OCI-LY7 (cell line): ENCODE measurements around the gene GATAD2B. TPM values are rescaled to one million over a fixed set of nuclear protein-coding genes. Genes with fewer than 3 reads are reported as not detected.
"Not testable (repeated sequence)": the region's sequence is repeated elsewhere in the genome, so short reads cannot be mapped to it uniquely, and the experiment has no call there.

Experiments
- BruUV-seq: library from RNA; stranded (reverse); fragments of 400-500 nt; replicated peaks from 2 replicates; lab custom pipeline; 2021; lab: Mats Ljungman, UMichigan
- CTCF ChIA-PET: fragments of 300-600 bp; sonication (Branson Sonifier 250); formaldehyde crosslinking; loops from one replicate; lab custom pipeline; 2022; ENCODE audit warnings: antibody characterized with exemption; ENCODE audit not compliant: unreplicated experiment; lab: Charles Lee
- POLR2A ChIA-PET: fragments of 300-600 bp; sonication (Branson Sonifier 250); formaldehyde crosslinking; loops from one replicate; lab custom pipeline; 2022; ENCODE audit warnings: antibody characterized with exemption; lab: Charles Lee
- DNase-seq: peaks from one replicate; pipeline ENCODE4 v3.0.0-alpha.2; 2015; ENCODE audit warnings: low spot score
- H2AFZ ChIP-seq: fragments of 200-600 bp; sonication (generic), shearing (Covaris generic); 2 replicates; pipeline ENCODE4 v1.6.1; 2014; ENCODE audit warnings: mild to moderate bottlenecking, antibody characterized with exemption, low read length, moderate library complexity
- H3K27ac ChIP-seq: fragments of 200-600 bp; sonication (generic); 2 replicates; pipeline ENCODE4 v1.5.1; 2014; ENCODE audit warnings: mixed run types, low read depth, mild to moderate bottlenecking, moderate library complexity, low read length, inconsistent platforms; ENCODE audit not compliant: poor library complexity, severe bottlenecking
- H3K36me3 ChIP-seq: fragments of 200-600 bp; sonication (generic); 2 replicates; pipeline ENCODE4 v1.6.1; 2014; ENCODE audit warnings: mild to moderate bottlenecking, antibody characterized with exemption, low read length, moderate library complexity, mixed read lengths; ENCODE audit not compliant: insufficient read depth
- H3K4me1 ChIP-seq: fragments of 200-600 bp; sonication (generic); 2 replicates; pipeline ENCODE4 v1.5.1; 2014; ENCODE audit warnings: mild to moderate bottlenecking, low read length; ENCODE audit not compliant: insufficient read depth, poor library complexity, severe bottlenecking
- H3K4me2 ChIP-seq: fragments of 200-600 bp; sonication (generic); 2 replicates; pipeline ENCODE4 v1.6.1; 2014; ENCODE audit warnings: mild to moderate bottlenecking, low read length
- H3K4me3 ChIP-seq: fragments of 200-600 bp; sonication (generic); 2 replicates; pipeline ENCODE4 v1.5.1; 2014; ENCODE audit warnings: mild to moderate bottlenecking, low read depth, low read length; ENCODE audit not compliant: poor library complexity, severe bottlenecking
- H3K79me2 ChIP-seq: fragments of 200-600 bp; sonication (generic); 2 replicates; pipeline ENCODE4 v1.6.1; 2016; ENCODE audit warnings: low read depth, mild to moderate bottlenecking, low read length, moderate library complexity, mixed read lengths; ENCODE audit not compliant: insufficient read depth
- H3K9me2 ChIP-seq: fragments of 200-600 bp; sonication (generic); 2 replicates; pipeline ENCODE4 v1.6.1; 2016; ENCODE audit warnings: mild to moderate bottlenecking, low read length, mixed read lengths; ENCODE audit not compliant: insufficient read depth
- H3K9me3 ChIP-seq: fragments of 200-600 bp; sonication (generic); 2 replicates; pipeline ENCODE4 v1.6.1; 2014; ENCODE audit warnings: mild to moderate bottlenecking, mixed run types, low read length, mixed read lengths
- H4K20me1 ChIP-seq: fragments of 200-600 bp; sonication (generic); 2 replicates; pipeline ENCODE4 v1.6.1; 2014; ENCODE audit warnings: mild to moderate bottlenecking, antibody characterized with exemption, low read length, moderate library complexity, mixed read lengths; ENCODE audit not compliant: insufficient read depth
- EZH2phosphoT487 ChIP-seq: fragments of 200-600 bp; sonication (generic); IDR thresholded peaks from 2 replicates; pipeline ENCODE4 v1.6.1; 2018; ENCODE audit warnings: low read depth, borderline replicate concordance, mild to moderate bottlenecking, mixed run types, antibody characterized with exemption, low read length, moderate library complexity, mixed read lengths
- intact Hi-C: fragments of 100-400 bp; cut with micrococcal nuclease; formaldehyde crosslinking; loops from one replicate; pipeline ENCODE4 v1.10.0; 2022; ENCODE audit not compliant: unreplicated experiment
- total RNA-seq, 2 experiments: library from RNA; depleted of rRNA in 1 of 2; stranded (reverse); fragments of >200 nt in 1 of 2; shearing (Covaris generic) in 1 of 2; gene quantifications; 2 replicates each; pipeline ENCODE4 v1.2.3, GENCODE V29; 2014 to 2022
- TF ChIP-seq, protein P1 (sequence below): fragments of 200-600 bp; sonication (generic); conservative IDR thresholded peaks from 2 replicates; pipeline ENCODE4 v1.5.1; 2014; ENCODE audit warnings: mild to moderate bottlenecking, antibody characterized with exemption, low read length, moderate library complexity, mixed read lengths

Gene GATAD2B
- total RNA-seq, 2 experiments from 2014 or later: 11.2 to 65.2 TPM

DNA sequence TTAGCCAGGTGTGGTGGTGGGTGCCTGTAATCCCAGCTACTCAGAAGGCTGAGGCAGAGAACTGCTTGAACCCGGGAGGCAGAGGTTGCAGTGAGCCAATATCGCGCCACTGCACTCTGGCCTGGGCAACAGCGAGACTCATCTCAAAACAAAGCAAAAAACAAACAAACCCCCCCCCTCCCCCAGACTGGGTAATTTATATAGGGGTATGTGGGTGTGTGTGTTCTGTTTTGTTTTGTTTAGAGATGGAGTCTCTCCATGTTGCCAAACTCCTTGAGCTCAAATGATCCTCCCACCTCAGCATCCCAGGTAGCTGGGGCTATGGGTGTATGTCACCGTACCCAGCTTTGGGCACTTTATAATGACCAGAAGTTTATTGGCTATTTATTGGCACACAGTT is 74.0 kb downstream of the GATAD2B start:
- TF ChIP-seq, protein P1, sequence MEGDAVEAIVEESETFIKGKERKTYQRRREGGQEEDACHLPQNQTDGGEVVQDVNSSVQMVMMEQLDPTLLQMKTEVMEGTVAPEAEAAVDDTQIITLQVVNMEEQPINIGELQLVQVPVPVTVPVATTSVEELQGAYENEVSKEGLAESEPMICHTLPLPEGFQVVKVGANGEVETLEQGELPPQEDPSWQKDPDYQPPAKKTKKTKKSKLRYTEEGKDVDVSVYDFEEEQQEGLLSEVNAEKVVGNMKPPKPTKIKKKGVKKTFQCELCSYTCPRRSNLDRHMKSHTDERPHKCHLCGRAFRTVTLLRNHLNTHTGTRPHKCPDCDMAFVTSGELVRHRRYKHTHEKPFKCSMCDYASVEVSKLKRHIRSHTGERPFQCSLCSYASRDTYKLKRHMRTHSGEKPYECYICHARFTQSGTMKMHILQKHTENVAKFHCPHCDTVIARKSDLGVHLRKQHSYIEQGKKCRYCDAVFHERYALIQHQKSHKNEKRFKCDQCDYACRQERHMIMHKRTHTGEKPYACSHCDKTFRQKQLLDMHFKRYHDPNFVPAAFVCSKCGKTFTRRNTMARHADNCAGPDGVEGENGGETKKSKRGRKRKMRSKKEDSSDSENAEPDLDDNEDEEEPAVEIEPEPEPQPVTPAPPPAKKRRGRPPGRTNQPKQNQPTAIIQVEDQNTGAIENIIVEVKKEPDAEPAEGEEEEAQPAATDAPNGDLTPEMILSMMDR: no peak
- TF ChIP-seq EZH2phosphoT487: no peak
- Histone ChIP-seq H3K79me2 (peaks cover 77% of the 10 kb centered on the region), H4K20me1 (no peaks in the 10 kb centered on the region), H3K4me3 (peak overlapping the region; percentile 53), H3K27ac (peak overlapping the region; percentile 96), H3K9me2 (no peaks in the 10 kb centered on the region), H3K4me2 (peak overlapping the region; percentile 90), H3K9me3 (no peaks in the 10 kb centered on the region), H3K4me1 (peaks cover 69% of the 10 kb centered on the region), H3K36me3 (peaks cover 49% of the 10 kb centered on the region), H2AFZ (no peak overlapping the region)
- CTCF ChIA-PET: interaction anchor here (1.0 to 1.1 kb wide), 2 partner anchors 16 to 19 kb away, joined by 3 read pairs; no protein-coding TSS in a partner anchor
- DNase-seq: no peak
- POLR2A ChIA-PET: interaction anchor here (0.6 to 1.5 kb wide), 2 partner anchors 12 to 73 kb away, joined by 3 read pairs; no protein-coding TSS in a partner anchor
- no TSS peak for BruUV-seq
- intact Hi-C loops: loop anchor here (5.0 kb wide), 1 partner anchor 73 kb away; the partner anchor contains the start of gene GATAD2B

DNA sequence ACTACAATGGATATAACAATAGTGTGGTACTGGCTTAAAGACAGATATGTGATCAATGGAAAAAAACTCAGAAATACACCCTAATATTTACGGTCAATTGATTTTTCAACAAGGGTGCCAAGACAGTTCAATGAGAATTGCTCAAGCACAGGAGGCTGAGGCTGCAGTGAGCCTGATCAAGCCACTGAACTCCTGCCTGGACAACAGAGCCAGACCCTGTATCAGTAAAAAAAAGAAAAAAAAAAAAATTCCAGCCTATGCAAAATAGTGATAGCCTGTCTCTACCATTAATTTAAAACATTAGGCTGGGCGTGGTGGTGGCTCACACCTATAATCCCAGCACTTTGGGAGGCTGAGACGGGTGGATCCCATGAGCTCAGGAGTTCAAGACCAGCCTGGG is 77.6 kb downstream of the GATAD2B start:
- Histone ChIP-seq H4K20me1 (no peaks in the 10 kb centered on the region), H3K79me2 (peaks cover 69% of the 10 kb centered on the region), H2AFZ (no peak overlapping the region), H3K4me3 (no peak overlapping the region), H3K9me3 (peaks cover 6% of the 10 kb centered on the region; the same call in 1 of the 2 replicates), H3K9me2 (no peaks in the 10 kb centered on the region), H3K27ac (no peak overlapping the region), H3K4me2 (no peak overlapping the region), H3K36me3 (peaks cover 25% of the 10 kb centered on the region), H3K4me1 (peaks cover 69% of the 10 kb centered on the region)
- TF ChIP-seq, protein P1: no peak
- no peak for TF ChIP-seq EZH2phosphoT487
- no peak for DNase-seq
- ChIA-PET POLR2A (no interaction called here), CTCF (no interaction called here)
- intact Hi-C loops: loop anchor here (5.0 kb wide), 1 partner anchor 77 kb away; the partner anchor contains the start of gene GATAD2B
- BruUV-seq: no TSS peak

DNA sequence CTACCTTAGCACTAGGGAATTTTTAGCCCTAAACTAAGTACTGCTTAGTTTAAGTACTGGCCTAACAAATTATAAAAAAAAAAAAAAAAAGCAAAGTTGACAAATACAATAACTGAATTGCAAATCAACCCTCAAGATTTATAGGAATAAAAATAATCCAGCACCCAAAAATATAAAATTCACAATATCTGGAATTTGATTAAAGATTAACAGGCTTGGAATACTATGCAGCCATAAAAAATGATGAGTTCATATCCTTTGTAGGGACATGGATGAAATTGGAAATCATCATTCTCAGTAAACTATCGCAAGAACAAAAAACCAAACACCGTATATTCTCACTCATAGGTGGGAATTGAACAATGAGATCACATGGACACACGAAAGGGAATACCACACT is 78.4 kb downstream of the GATAD2B start:
- H4K20me1 ChIP-seq, CTCF ChIA-PET, H2AFZ ChIP-seq, DNase-seq, BruUV-seq, intact Hi-C loops, H3K4me2 ChIP-seq, POLR2A ChIA-PET, H3K27ac ChIP-seq, H3K4me3 ChIP-seq, H3K9me2 ChIP-seq, H3K9me3 ChIP-seq: not testable (repeated sequence)
- Histone ChIP-seq H3K4me1 (peaks cover 66% of the 10 kb centered on the region), H3K36me3 (peaks cover 25% of the 10 kb centered on the region), H3K79me2 (peaks cover 65% of the 10 kb centered on the region)
